H1 (cell line): ENCODE results near the gene CTIF.

ENCODE experiments used
- RAD21 ChIP-seq, 2 experiments: IDR thresholded peaks in 1 of 2; conservative IDR thresholded peaks in 1 of 2; 2 replicates each; pipeline ENCODE4 v1.6.1; 2011; ENCODE audit warnings: low read depth in 2 of 2, low read length in 2 of 2, improper control_type of control experiment in 1 of 2, inconsistent platforms in 1 of 2, mild to moderate bottlenecking in 1 of 2, moderate library complexity in 1 of 2
- RXRA ChIP-seq: IDR thresholded peaks from 2 replicates; pipeline ENCODE4 v1.6.1; 2011; ENCODE audit warnings: low read depth, mild to moderate bottlenecking, low read length, moderate library complexity; ENCODE audit not compliant: insufficient read depth

GRCh38 chr18:48765053-48765452 is 226.2 kb downstream of the CTIF start:
- TF ChIP-seq RXRA = no peak
- no peak for TF ChIP-seq RAD21 (IDR thresholded peaks at IDR 0.05 in 1 of 2, conservative IDR thresholded peaks at IDR 0.05 in 1 of 2; ENCODE audit: low read depth in 2 of 2, low read length in 2 of 2)
